ENCODE results near the gene USB1.

- no peak for TF ChIP-seq CTCF (IDR thresholded peaks at IDR 0.05; ENCODE audit: poor library complexity)
- no peak for TF ChIP-seq EZH2 (IDR thresholded peaks at IDR 0.05; ENCODE audit: borderline replicate concordance)
- TF ChIP-seq EZH2phosphoT487 (IDR thresholded peaks at IDR 0.05; ENCODE audit: low read depth, severe bottlenecking, unreplicated experiment): no peak
These were observed 30.0 kb downstream of the USB1 start for GRCh38 chr16:58031016-58031800.
